IMR-90 (cell line): ENCODE data around the gene FOLH1. TPM values are rescaled to one million over a fixed set of nuclear protein-coding genes. Genes with fewer than 3 reads are reported as not detected.
"Not testable (repeated sequence)": the region's sequence is repeated elsewhere in the genome, so short reads cannot be mapped to it uniquely, and the experiment has no call there.

Experiments used
- ATAC-seq: fragments of 200-7000 bp; cut with Tn5 transposase; 2 replicates; pipeline ENCODE4 v1.9.1; 2020; ENCODE audit warnings: low read depth, mild to moderate bottlenecking, moderate library complexity
- Bru-seq: library from RNA; stranded (reverse); fragments of 400-500 nt; gene quantifications from one replicate; lab custom pipeline; 2021; lab: Mats Ljungman, UMichigan
- BruChase-seq, 2 experiments: library from RNA; stranded (reverse); fragments of 400-500 nt; gene quantifications; one replicate each; lab custom pipeline; 2021; lab: Mats Ljungman, UMichigan
- BruUV-seq: library from RNA; stranded (reverse); fragments of 400-500 nt; replicated peaks from 2 replicates; lab custom pipeline; 2021; lab: Mats Ljungman, UMichigan
- CTCF ChIA-PET: fragments of 300-600 bp; formaldehyde crosslinking; extraction: SDS; loops from one replicate; lab custom pipeline; 2021; ENCODE audit warnings: antibody characterized with exemption; lab: Yijun Ruan, JAX
- POLR2A ChIA-PET: fragments of 300-600 bp; sonication (Branson Sonifier 250); formaldehyde crosslinking; loops from one replicate; lab custom pipeline; 2022; ENCODE audit warnings: antibody characterized with exemption; ENCODE audit not compliant: unreplicated experiment; lab: Charles Lee
- DNase-seq: peaks from one replicate; pipeline ENCODE4 v3.0.0; 2013
- H2AFZ ChIP-seq: replicated peaks from 2 replicates; pipeline ENCODE3; 2013; ENCODE audit warnings: low read length, mild to moderate bottlenecking; ENCODE audit not compliant: poor library complexity
- H2AK5ac ChIP-seq: 2 replicates; pipeline ENCODE4 v1.6.1; 2013; ENCODE audit warnings: low read depth, low read length, inconsistent platforms
- H2AK9ac ChIP-seq: replicated peaks from 2 replicates; pipeline ENCODE3; 2013; ENCODE audit warnings: mild to moderate bottlenecking, low read depth, low read length, moderate library complexity; ENCODE audit not compliant: poor library complexity
- H2BK120ac ChIP-seq: 2 replicates; pipeline ENCODE4 v1.6.1; 2013; ENCODE audit warnings: low read depth, low read length, inconsistent platforms
- H2BK15ac ChIP-seq: 3 replicates; pipeline ENCODE4 v1.6.1; 2013; ENCODE audit warnings: low read depth, low read length, inconsistent platforms
- H2BK20ac ChIP-seq: 2 replicates; pipeline ENCODE4 v1.6.1; 2013; ENCODE audit warnings: low read depth, mild to moderate bottlenecking, inconsistent platforms, low read length, moderate library complexity
- H2BK5ac ChIP-seq: 2 replicates; pipeline ENCODE4 v1.6.1; 2013; ENCODE audit warnings: mild to moderate bottlenecking, low read depth, low read length, inconsistent platforms; ENCODE audit not compliant: poor library complexity, severe bottlenecking
- H3K14ac ChIP-seq: replicated peaks from 2 replicates; pipeline ENCODE4 v1.6.1; 2013; ENCODE audit warnings: low read depth, low read length, inconsistent platforms
- H3K18ac ChIP-seq: 2 replicates; pipeline ENCODE4 v1.6.1; 2013; ENCODE audit warnings: low read depth, low read length, control low read depth
- H3K23ac ChIP-seq: 2 replicates; pipeline ENCODE4 v1.6.1; 2013; ENCODE audit warnings: low read depth, low read length, inconsistent platforms
- H3K27ac ChIP-seq: 2 replicates; pipeline ENCODE4 v1.5.1; 2013; ENCODE audit warnings: mild to moderate bottlenecking, control low read depth, low read length; ENCODE audit not compliant: insufficient read depth
- H3K27me3 ChIP-seq: 2 replicates; pipeline ENCODE4 v1.6.1; 2013; ENCODE audit warnings: low read length; ENCODE audit not compliant: control insufficient read depth, insufficient read depth
- H3K36me3 ChIP-seq: 2 replicates; pipeline ENCODE4 v1.6.1; 2013; ENCODE audit warnings: low read length, mixed read lengths; ENCODE audit not compliant: control insufficient read depth, insufficient read depth
- H3K4ac ChIP-seq: 2 replicates; pipeline ENCODE4 v1.6.1; 2013; ENCODE audit warnings: low read depth, low read length, inconsistent platforms
- H3K4me1 ChIP-seq: 2 replicates; pipeline ENCODE4 v1.6.1; 2013; ENCODE audit warnings: low read length, mixed read lengths; ENCODE audit not compliant: control insufficient read depth, insufficient read depth
- H3K4me2 ChIP-seq: 2 replicates; pipeline ENCODE4 v1.6.1; 2013; ENCODE audit warnings: low read depth, mild to moderate bottlenecking, control low read depth, low read length, moderate library complexity
- H3K4me3 ChIP-seq: 2 replicates; pipeline ENCODE4 v1.5.1; 2013; ENCODE audit warnings: low read depth, mild to moderate bottlenecking, control low read depth, low read length, moderate library complexity; ENCODE audit not compliant: insufficient read depth
- H3K56ac ChIP-seq: 2 replicates; pipeline ENCODE4 v1.6.1; 2013; ENCODE audit warnings: low read length, inconsistent platforms; ENCODE audit not compliant: insufficient read depth; ENCODE audit errors: extremely low read depth
- H3K79me1 ChIP-seq, 2 experiments: 2 replicates each; pipeline ENCODE4 v1.6.1; 2013; ENCODE audit warnings: low read length in 2 of 2, inconsistent platforms in 1 of 2, low read depth in 1 of 2
- H3K9ac ChIP-seq: 2 replicates; pipeline ENCODE4 v1.6.1; 2013; ENCODE audit warnings: low read depth, low read length, control low read depth
- H3K9me1 ChIP-seq: 2 replicates; pipeline ENCODE4 v1.6.1; 2013; ENCODE audit warnings: low read length, inconsistent platforms; ENCODE audit not compliant: insufficient read depth
- H3K9me3 ChIP-seq: 2 replicates; pipeline ENCODE4 v1.6.1; 2013; ENCODE audit warnings: low read length; ENCODE audit not compliant: control insufficient read depth, insufficient read depth
- H4K20me1 ChIP-seq: 2 replicates; pipeline ENCODE4 v1.6.1; 2013; ENCODE audit warnings: low read length, inconsistent platforms; ENCODE audit not compliant: insufficient read depth
- H4K5ac ChIP-seq: 2 replicates; pipeline ENCODE4 v1.6.1; 2013; ENCODE audit warnings: mild to moderate bottlenecking, low read depth, low read length, control low read depth
- H4K8ac ChIP-seq, 2 experiments: 2 replicates each; pipeline ENCODE4 v1.6.1; 2013; ENCODE audit warnings: low read depth in 2 of 2, low read length in 2 of 2, control low read depth in 1 of 2, inconsistent platforms in 1 of 2
- H4K91ac ChIP-seq: 2 replicates; pipeline ENCODE4 v1.6.1; 2013; ENCODE audit warnings: low read depth, low read length, inconsistent platforms; ENCODE audit not compliant: insufficient read depth
- MAZ ChIP-seq: IDR thresholded peaks from 2 replicates; pipeline ENCODE4 v1.6.1; 2012; ENCODE audit warnings: low read depth, mild to moderate bottlenecking, low read length, improper control_type of control experiment, moderate library complexity, borderline replicate concordance
- WGBS, 2 experiments: methylation state at CpG; one replicate each; pipeline versions ENCODE4 v1.1.5 to v1.1.7; 2013; ENCODE audit warnings: missing lambda C conversion rate in 2 of 2; ENCODE audit not compliant: insufficient read length in 1 of 2; ENCODE audit errors: extremely low coverage in 2 of 2; 5-methylcytosine and 5-hydroxymethylcytosine counted together
- dilution Hi-C: fragments of 300-500 bp; cut with HindIII; formaldehyde crosslinking; loops from one replicate; pipeline ENCODE4 v1.14.3; 2018; ENCODE audit warnings: low sequenced_read_pairs; ENCODE audit not compliant: unreplicated experiment
- in situ Hi-C: fragments of 300-500 bp; cut with MboI; formaldehyde crosslinking; loops from 3 replicates; pipeline ENCODE4 v1.14.3; 2019; ENCODE audit warnings: low sequenced_read_pairs, inconsistent platforms, mixed read lengths
- intact Hi-C: fragments of 100-400 bp; cut with micrococcal nuclease; formaldehyde crosslinking; loops from 2 replicates; pipeline ENCODE4 v1.10.0; 2022
- long read RNA-seq: library from polyadenylated mRNA; unstranded; transcript quantifications from one replicate; pipeline ENCODE4 v2.0.0, GENCODE V29; 2021; ENCODE audit not compliant: unreplicated experiment
- polyA plus RNA-seq, 3 experiments: library from polyadenylated mRNA; depleted of rRNA; stranded (reverse); fragments of >200 nt; gene quantifications; 2 replicates each; pipeline ENCODE4 v1.2.3, GENCODE V29; 2012; ENCODE audit warnings: low replicate concordance in 1 of 3
- total RNA-seq: library from RNA; depleted of rRNA; stranded (reverse); fragments of >200 nt; gene quantifications from 2 replicates; pipeline ENCODE4 v1.2.3, GENCODE V29; 2012; rRNA removed

The FOLH1 gene
- total RNA-seq (not detected in 2 replicates), polyA plus RNA-seq (2012; rRNA removed) (not detected in 2 replicates), Bru-seq, nascent RNA (not detected), BruChase-seq, experiment 1, labeled RNA remaining after a 6-hour chase (not detected), BruChase-seq, experiment 2, labeled RNA remaining after a 2-hour chase (not detected)
- not detected in 2 replicates for polyA plus RNA-seq (2012; cell fraction: cytosol; rRNA removed)
- polyA plus RNA-seq (2012; cell fraction: nucleus; rRNA removed; ENCODE audit: low replicate concordance), result not detected in 2 replicates
- long read RNA-seq, result 0 reads

DNA sequence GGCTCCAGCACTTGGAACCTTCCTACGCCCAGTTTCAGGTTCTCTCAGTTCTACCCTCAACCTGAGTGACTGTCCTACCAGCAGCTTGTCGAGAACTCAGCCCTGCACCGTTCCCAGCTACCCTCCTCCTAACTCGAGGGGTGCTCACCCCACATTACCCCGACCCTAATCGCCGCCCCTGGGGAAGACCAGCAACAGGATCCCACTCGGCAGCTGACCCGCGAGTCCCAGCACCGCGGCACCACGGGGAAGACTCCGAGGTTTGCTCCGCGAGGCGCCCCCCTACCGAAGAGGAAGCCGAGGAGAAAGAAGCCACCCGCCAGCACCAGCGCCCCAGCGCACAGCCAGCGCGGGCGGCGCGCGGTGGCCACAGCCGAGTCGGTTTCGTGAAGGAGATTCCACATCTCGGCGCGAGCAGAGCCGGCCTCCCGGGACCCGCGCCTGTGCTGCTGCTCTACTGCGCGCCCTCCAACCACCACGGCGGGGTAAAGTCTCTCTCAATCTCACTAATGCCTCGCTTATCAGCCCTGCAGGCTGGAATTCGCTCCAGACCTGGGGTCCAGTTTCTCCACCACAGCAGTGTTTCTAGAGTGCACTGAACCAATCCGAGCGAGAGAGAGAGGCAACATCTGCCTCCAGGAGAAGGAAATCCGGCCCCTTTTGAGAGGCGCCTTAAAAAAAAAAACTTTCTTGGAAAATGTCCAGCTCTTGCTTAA, at the start of gene FOLH1:
Gene FOLH1 (minus strand): TSS at position 597 of the 716 bp plus-strand sequence. CDS start 193 bp downstream, at position 404.
- H3K27ac ChIP-seq, result no peak within 1 kb of the TSS
- no peak within 1 kb of the TSS for H2AK9ac ChIP-seq
- no peak for TF ChIP-seq MAZ
- H2BK20ac ChIP-seq, result no peak within 1 kb of the TSS
- no peak within 1 kb of the TSS for H2AK5ac ChIP-seq
- intact Hi-C loops (no loop called here), in situ Hi-C loops (no loop called here), dilution Hi-C loops (no loop called here)
- ChIA-PET POLR2A (no interaction called here), CTCF (no interaction called here)
- H3K4ac ChIP-seq, result no peak within 1 kb of the TSS
- H2AFZ ChIP-seq, result no peak within 1 kb of the TSS
- H4K20me1 ChIP-seq, result no peaks in the 10 kb centered on the region
- no peak within 1 kb of the TSS for H3K4me3 ChIP-seq
- H3K18ac ChIP-seq, result no peak within 1 kb of the TSS
- no peaks in the 10 kb centered on the region; the same call in 1 of the 2 replicates for H3K9me3 ChIP-seq
- no peak within 1 kb of the TSS for H3K4me2 ChIP-seq
- H3K56ac ChIP-seq, result no peak within 1 kb of the TSS
- H3K27me3 ChIP-seq, result no peaks in the 10 kb centered on the region
- no peak within 1 kb of the TSS for H4K8ac ChIP-seq
- H3K4me1 ChIP-seq, result no peaks in the 10 kb centered on the region
- H2BK120ac ChIP-seq, result no peak within 1 kb of the TSS
- BruUV-seq, result no TSS peak
- no peak within 1 kb of the TSS for H3K14ac ChIP-seq
- ATAC-seq (no peak), DNase-seq (no peak)
- H4K91ac ChIP-seq, result no peak within 1 kb of the TSS
- H2BK5ac ChIP-seq, result no peak within 1 kb of the TSS
- no peak within 1 kb of the TSS for H4K5ac ChIP-seq
- no peak within 1 kb of the TSS for H3K23ac ChIP-seq
- 4% methylated on average over 14 of the region's 48 CpGs; no CpG with 5 or more reads in 1 of the 2 experiments for WGBS, 2 experiments
- no peaks in the 10 kb centered on the region for H3K36me3 ChIP-seq
- no peaks in the 10 kb centered on the region for H3K79me1 ChIP-seq
- H3K9ac ChIP-seq, result no peak within 1 kb of the TSS
- no peaks in the 10 kb centered on the region for H3K9me1 ChIP-seq
- H2BK15ac ChIP-seq, result no peak within 1 kb of the TSS

- H3K4ac ChIP-seq, intact Hi-C loops, H2BK5ac ChIP-seq, H2AK5ac ChIP-seq, in situ Hi-C loops, H3K9me3 ChIP-seq, H3K56ac ChIP-seq, H2AK9ac ChIP-seq, H3K79me1 ChIP-seq, H3K4me3 ChIP-seq, H4K20me1 ChIP-seq, H3K4me2 ChIP-seq, H3K23ac ChIP-seq, H4K91ac ChIP-seq, H2AFZ ChIP-seq, CTCF ChIA-PET, H3K14ac ChIP-seq, H2BK15ac ChIP-seq, dilution Hi-C loops, H3K9ac ChIP-seq, H2BK120ac ChIP-seq, H3K18ac ChIP-seq, H3K36me3 ChIP-seq, H3K27ac ChIP-seq, H3K4me1 ChIP-seq, H4K8ac ChIP-seq, DNase-seq, H3K9me1 ChIP-seq, ATAC-seq, H3K27me3 ChIP-seq, POLR2A ChIA-PET, H2BK20ac ChIP-seq, BruUV-seq, H4K5ac ChIP-seq: not testable (repeated sequence)
- no CpG with 5 or more reads among the region's 2 CpGs for WGBS, 2 experiments
These were observed 46.7 kb upstream of the FOLH1 start for GRCh38 chr11:49255148-49255547.
